GM21390 (cell line): Measurements from ENCODE around the gene CLIC4.
"Not testable (repeated sequence)": the region's sequence is repeated elsewhere in the genome, so short reads cannot be mapped to it uniquely, and the experiment has no call there.

Experiments used
- ATAC-seq: cut with Tn5 transposase; IDR thresholded peaks from one replicate; pipeline ENCODE4 v1.9.1; 2021; ENCODE audit not compliant: unreplicated experiment

CLIC4 gene

GRCh38 chr1:24717887-24718650 lies 27.2 kb upstream of the CLIC4 start:
- ATAC-seq, result no peak

- ATAC-seq, result no peak
Observed at GRCh38 chr1:24720152-24720551, 25.1 kb upstream of the CLIC4 start.

GRCh38 chr1:24721533-24721932 lies 23.7 kb upstream of the CLIC4 start:
- no peak for ATAC-seq

GRCh38 chr1:24722073-24723035 lies 22.9 kb upstream of the CLIC4 start:
- ATAC-seq, result not testable (repeated sequence)

- no peak for ATAC-seq
Observed at GRCh38 chr1:24724345-24725208, 20.7 kb upstream of the CLIC4 start.

GRCh38 chr1:24725209-24725651 lies 20.0 kb upstream of the CLIC4 start:
- no peak for ATAC-seq

- no peak for ATAC-seq
Observed at GRCh38 chr1:24726741-24727140, 18.5 kb upstream of the CLIC4 start.

GRCh38 chr1:24727501-24728216 lies 17.6 kb upstream of the CLIC4 start:
- ATAC-seq, result peak; percentile 79

DNA sequence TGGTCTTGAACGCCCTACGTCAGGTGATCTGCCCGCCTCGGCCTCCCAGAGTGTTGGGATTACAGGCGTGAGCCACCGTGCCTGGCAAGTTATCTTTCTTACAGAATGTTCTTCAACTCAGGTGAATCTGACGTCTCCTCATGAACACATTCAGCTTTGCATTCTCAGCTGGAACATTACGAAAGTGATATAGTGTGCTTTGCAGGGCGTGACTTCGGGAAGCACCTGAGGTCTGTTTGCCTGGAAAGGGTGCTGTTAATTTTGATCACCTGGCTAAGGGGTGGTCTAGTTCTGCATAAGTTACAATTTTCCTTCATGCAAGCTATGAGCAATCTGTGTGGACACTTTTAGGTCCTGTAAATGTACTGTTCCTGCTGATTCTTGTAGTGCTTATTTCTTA lies 16.3 kb upstream of the CLIC4 start:
- no peak for ATAC-seq

DNA sequence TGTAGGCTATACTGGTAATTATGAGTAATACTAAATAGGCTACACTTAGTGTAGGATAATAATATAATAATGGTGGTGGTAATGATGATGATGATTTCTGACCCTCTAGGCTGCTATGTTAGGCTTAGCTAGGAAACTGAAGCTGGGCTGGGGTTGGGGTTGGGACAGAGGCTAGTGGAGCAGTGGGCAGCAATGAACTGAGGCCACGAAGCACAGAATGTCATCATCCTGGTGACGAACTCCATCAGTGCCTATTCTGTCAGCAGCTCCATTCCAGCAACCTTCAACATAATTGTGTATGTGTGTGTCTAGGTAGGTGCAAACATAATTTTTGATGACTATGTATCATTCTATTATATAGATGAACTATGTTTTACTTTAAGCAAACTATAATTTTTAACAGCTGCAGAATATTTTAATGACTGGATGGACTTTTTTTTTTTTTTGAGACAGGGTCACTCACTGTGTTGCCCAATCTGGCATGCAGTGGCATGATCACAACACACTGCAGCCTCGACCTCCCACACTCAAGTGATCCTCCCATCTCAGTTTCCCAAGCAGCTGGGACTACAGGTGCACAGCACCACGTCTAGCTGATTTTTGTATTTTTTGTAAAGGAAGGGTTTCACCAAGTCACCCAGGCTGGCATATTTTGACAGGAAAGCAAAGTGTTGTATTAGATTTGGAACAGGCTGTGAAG lies 12.9 kb upstream of the CLIC4 start:
- no peak for ATAC-seq

DNA sequence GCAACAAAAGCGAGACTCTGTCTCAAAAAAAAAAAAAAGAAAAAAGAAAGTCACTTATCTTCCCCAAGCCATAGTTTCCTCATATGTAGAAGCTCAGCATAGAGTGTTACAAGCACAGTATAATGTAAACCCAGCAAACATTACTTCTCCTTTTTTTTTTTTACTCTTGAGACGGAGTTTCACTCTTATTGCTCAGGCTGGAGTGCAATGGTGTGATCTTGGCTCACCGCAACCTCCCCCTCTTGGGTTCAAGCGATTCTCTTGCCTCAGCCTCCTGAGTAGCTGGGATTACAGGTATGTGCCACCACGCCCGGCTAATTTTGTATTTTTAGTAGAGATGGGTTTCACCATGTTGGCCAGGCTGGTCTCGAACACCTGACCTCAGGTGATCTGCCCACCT lies 11.9 kb upstream of the CLIC4 start:
- ATAC-seq, result peak; percentile 75

DNA sequence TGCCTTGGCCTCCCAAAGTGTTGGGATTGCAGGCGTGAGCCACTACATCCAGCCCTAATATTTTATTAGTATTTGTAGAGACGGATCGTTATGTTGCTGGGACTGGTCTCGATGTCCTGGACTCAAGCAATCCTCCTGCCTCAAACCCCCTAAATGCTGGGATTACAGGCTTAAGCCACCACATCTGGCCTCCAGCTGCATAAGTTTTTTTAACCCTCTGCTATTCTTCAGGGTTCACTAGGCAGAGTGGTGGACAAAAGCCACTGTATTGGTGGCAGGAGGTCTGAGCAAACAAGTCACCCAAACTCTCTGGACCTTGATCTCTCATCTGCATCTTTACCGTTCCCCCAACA lies 10.1 kb upstream of the CLIC4 start:
- no peak for ATAC-seq

DNA sequence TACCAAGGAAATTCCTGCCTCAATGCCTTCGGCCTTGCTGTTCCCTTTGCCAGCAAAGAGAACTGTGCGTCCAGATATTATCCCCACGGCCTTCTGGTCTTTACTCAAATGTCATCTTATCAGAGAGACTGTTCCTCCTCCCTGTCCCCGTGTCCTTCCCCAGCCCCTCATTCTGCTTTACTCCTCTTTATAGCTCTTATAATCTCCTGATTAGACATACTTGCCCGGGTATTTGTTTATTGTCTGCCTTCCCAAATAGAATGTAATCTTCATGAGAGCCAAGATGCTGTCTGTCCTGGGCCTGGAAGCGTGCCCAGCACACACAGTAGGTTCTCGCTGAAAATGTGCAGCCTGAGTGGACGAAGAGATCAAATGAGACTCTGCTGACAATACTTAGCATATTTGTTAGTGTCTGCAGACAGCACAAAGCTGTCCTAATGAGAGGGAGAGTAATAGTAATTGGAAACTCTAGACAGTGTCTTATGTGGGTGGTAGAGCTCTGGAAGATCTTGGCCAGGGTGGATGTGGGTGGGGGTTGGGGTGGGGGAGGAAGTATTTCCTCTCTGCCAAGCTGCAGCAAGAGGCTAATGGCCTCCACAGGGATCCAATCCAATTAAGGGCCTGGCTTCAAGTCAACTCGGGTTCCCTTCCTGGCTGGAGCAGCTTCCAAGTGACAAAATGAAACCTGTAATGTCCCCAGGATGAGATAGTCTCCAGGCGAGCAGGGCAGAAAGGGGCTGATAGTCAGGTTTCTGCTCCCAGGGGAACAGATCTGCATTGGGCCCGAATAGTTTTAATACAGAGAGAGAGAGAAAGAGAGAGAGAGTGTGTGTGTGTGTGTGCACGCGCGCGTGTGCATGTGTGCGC lies 9.5 kb upstream of the CLIC4 start:
- ATAC-seq, result no peak

- no peak for ATAC-seq
Observed at GRCh38 chr1:24737368-24738117, 7.7 kb upstream of the CLIC4 start.

GRCh38 chr1:24739241-24739640 lies 6.0 kb upstream of the CLIC4 start:
- no peak for ATAC-seq

GRCh38 chr1:24742090-24742938 lies 2.9 kb upstream of the CLIC4 start:
- no peak for ATAC-seq
